Activated T-cell treated with anti-CD3 and anti-CD28 coated beads for 4 hours (primary cell): ENCODE measurements around the gene SREBF1.
A peak's percentile ranks its signal among the peaks of the same experiment; 100 is the strongest.

ENCODE experiments used
- DNase-seq: peaks from one replicate; pipeline ENCODE4 v3.0.0-alpha.2; 2020

Gene SREBF1

GRCh38 chr17:17792037-17792550 is 44.7 kb downstream of the SREBF1 start:
- DNase-seq = no peak

- no peak for DNase-seq
These were observed 45.9 kb downstream of the SREBF1 start for GRCh38 chr17:17790637-17791464.

- DNase-seq = no peak
These were observed 46.8 kb downstream of the SREBF1 start for GRCh38 chr17:17789828-17790636.

GRCh38 chr17:17789410-17789809 is 47.4 kb downstream of the SREBF1 start:
- DNase-seq = no peak

GRCh38 chr17:17788967-17789366 is 47.8 kb downstream of the SREBF1 start:
- no peak for DNase-seq

GRCh38 chr17:17787568-17787967 is 49.2 kb downstream of the SREBF1 start:
- DNase-seq = no peak

GRCh38 chr17:17786998-17787397 is 49.8 kb downstream of the SREBF1 start:
- DNase-seq = no peak

- DNase-seq = no peak
These were observed 51.4 kb downstream of the SREBF1 start for GRCh38 chr17:17785407-17785806.

GRCh38 chr17:17784657-17785267 is 52.0 kb downstream of the SREBF1 start:
- DNase-seq = no peak

- no peak for DNase-seq
These were observed 52.7 kb downstream of the SREBF1 start for GRCh38 chr17:17783825-17784656.

GRCh38 chr17:17783116-17783824 is 53.5 kb downstream of the SREBF1 start:
- peak; percentile 33 for DNase-seq

- DNase-seq = no peak
These were observed 54.2 kb downstream of the SREBF1 start for GRCh38 chr17:17782523-17783115.

- peak; percentile 21 for DNase-seq
These were observed 54.9 kb downstream of the SREBF1 start for GRCh38 chr17:17781591-17782496.

GRCh38 chr17:17780922-17781590 is 55.7 kb downstream of the SREBF1 start:
- no peak for DNase-seq

- no peak for DNase-seq
These were observed 57.7 kb downstream of the SREBF1 start for GRCh38 chr17:17779015-17779611.

- no peak for DNase-seq
These were observed 58.3 kb downstream of the SREBF1 start for GRCh38 chr17:17778308-17779014.

- no peak for DNase-seq
These were observed 59.9 kb downstream of the SREBF1 start for GRCh38 chr17:17776889-17777288.
